MCF 10A (cell line): ENCODE results near the gene LRBA. TPM values are rescaled to one million over a fixed set of nuclear protein-coding genes. Genes with fewer than 3 reads are reported as not detected.

ENCODE experiments used
- BruUV-seq: library from RNA; stranded (reverse); fragments of 400-500 nt; replicated peaks from 2 replicates; lab custom pipeline; 2021; lab: Mats Ljungman, UMichigan
- CTCF ChIA-PET: fragments of 300-600 bp; sonication (Branson Sonifier 250); formaldehyde crosslinking; extraction: SDS; loops from one replicate; lab custom pipeline; 2021; ENCODE audit warnings: antibody characterized with exemption, inconsistent platforms; lab: Yijun Ruan, JAX
- POLR2A ChIA-PET: fragments of 300-600, 350-650 bp; sonication (Branson Sonifier 250); formaldehyde crosslinking; extraction: SDS; loops from one replicate; lab custom pipeline; 2020; ENCODE audit warnings: antibody characterized with exemption, inconsistent platforms; lab: Yijun Ruan, JAX
- DNase-seq: peaks from one replicate; pipeline ENCODE4 v3.0.0-alpha.2; 2018; ENCODE audit not compliant: unreplicated experiment
- H3K27ac Mint-ChIP-seq: one replicate; pipeline ENCODE4 v1.8.0; 2022; ENCODE audit warnings: mild to moderate bottlenecking, low read depth, mixed read lengths; ENCODE audit not compliant: unreplicated experiment
- H3K27me3 Mint-ChIP-seq: one replicate; pipeline ENCODE4 v1.8.0; 2022; ENCODE audit warnings: mixed read lengths; ENCODE audit not compliant: insufficient read depth, unreplicated experiment
- H3K36me3 Mint-ChIP-seq: one replicate; pipeline ENCODE4 v1.8.0; 2022; ENCODE audit warnings: mild to moderate bottlenecking, moderate library complexity, mixed read lengths; ENCODE audit not compliant: insufficient read depth, unreplicated experiment
- H3K4me1 Mint-ChIP-seq: one replicate; pipeline ENCODE4 v1.8.0; 2022; ENCODE audit warnings: mixed read lengths; ENCODE audit not compliant: insufficient read depth, unreplicated experiment
- H3K4me3 Mint-ChIP-seq: one replicate; pipeline ENCODE4 v1.8.0; 2022; ENCODE audit warnings: mild to moderate bottlenecking, moderate library complexity, mixed read lengths; ENCODE audit not compliant: unreplicated experiment
- H3K9me3 Mint-ChIP-seq: one replicate; pipeline ENCODE4 v1.8.0; 2022; ENCODE audit warnings: mixed read lengths; ENCODE audit not compliant: unreplicated experiment
- intact Hi-C: fragments of 100-400 bp; cut with micrococcal nuclease; formaldehyde crosslinking; loops from 2 replicates; pipeline ENCODE4 v1.14.1; 2022
- total RNA-seq: library from RNA; stranded (reverse); gene quantifications from 2 replicates; pipeline ENCODE4 v1.2.3, GENCODE V29; 2022
- TF ChIP-seq, protein P1 (sequence below): fragments of 200-600 bp; IDR thresholded peaks from one replicate; pipeline ENCODE4 v1.8.0; 2022; ENCODE audit warnings: antibody characterized with exemption, mild to moderate bottlenecking; ENCODE audit not compliant: unreplicated experiment

Gene LRBA
- total RNA-seq, 1 experiment from 2014 or later = 64.5 TPM

GRCh38 chr4:150896497-150896896 lies 118.6 kb downstream of the LRBA start:
- Mint-ChIP-seq H3K4me3 (no peak overlapping the region), H3K27me3 (no peaks in the 10 kb centered on the region), H3K4me1 (no peaks in the 10 kb centered on the region), H3K36me3 (peaks cover 48% of the 10 kb centered on the region), H3K27ac (no peak overlapping the region), H3K9me3 (no peaks in the 10 kb centered on the region)
- intact Hi-C loops = no loop called here
- DNase-seq = no peak
- no TSS peak for BruUV-seq
- TF ChIP-seq, protein P1, sequence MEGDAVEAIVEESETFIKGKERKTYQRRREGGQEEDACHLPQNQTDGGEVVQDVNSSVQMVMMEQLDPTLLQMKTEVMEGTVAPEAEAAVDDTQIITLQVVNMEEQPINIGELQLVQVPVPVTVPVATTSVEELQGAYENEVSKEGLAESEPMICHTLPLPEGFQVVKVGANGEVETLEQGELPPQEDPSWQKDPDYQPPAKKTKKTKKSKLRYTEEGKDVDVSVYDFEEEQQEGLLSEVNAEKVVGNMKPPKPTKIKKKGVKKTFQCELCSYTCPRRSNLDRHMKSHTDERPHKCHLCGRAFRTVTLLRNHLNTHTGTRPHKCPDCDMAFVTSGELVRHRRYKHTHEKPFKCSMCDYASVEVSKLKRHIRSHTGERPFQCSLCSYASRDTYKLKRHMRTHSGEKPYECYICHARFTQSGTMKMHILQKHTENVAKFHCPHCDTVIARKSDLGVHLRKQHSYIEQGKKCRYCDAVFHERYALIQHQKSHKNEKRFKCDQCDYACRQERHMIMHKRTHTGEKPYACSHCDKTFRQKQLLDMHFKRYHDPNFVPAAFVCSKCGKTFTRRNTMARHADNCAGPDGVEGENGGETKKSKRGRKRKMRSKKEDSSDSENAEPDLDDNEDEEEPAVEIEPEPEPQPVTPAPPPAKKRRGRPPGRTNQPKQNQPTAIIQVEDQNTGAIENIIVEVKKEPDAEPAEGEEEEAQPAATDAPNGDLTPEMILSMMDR = no peak
- ChIA-PET CTCF (interaction anchor here (0.5 to 0.6 kb wide), 2 partner anchors 48 to 126 kb away, joined by 3 read pairs; no protein-coding TSS in a partner anchor), POLR2A (no interaction called here)

DNA sequence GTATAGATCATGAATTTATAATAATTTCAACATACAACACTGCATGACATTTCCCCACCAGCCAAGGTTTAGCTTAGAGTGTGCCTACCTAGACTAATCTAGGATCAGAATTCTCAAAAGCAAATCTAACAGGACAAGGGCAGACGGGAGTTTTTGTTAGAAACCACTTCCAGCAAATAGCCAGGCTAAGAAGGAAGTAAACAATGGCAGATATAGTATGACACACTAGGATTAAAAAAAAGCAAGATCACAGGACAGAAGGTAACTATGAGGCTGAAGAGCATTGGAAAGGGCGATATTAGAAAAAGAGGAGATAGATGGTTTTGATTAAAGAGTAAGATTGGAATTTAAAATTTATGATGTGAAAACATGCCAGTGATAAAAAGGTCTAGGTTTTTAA lies 124.8 kb downstream of the LRBA start:
- ChIA-PET CTCF (no interaction called here), POLR2A (no interaction called here)
- intact Hi-C loops = no loop called here
- no TSS peak for BruUV-seq
- Mint-ChIP-seq H3K27ac (no peak overlapping the region), H3K27me3 (no peaks in the 10 kb centered on the region), H3K4me3 (no peak overlapping the region), H3K36me3 (peaks cover 18% of the 10 kb centered on the region), H3K4me1 (peaks cover 12% of the 10 kb centered on the region), H3K9me3 (peaks cover 7% of the 10 kb centered on the region)
- no peak for DNase-seq
- TF ChIP-seq, protein P1 = no peak

GRCh38 chr4:150889306-150889705 lies 125.8 kb downstream of the LRBA start:
- no TSS peak for BruUV-seq
- Mint-ChIP-seq H3K36me3 (peaks cover 16% of the 10 kb centered on the region), H3K27ac (no peak overlapping the region), H3K9me3 (peaks cover 7% of the 10 kb centered on the region), H3K4me3 (no peak overlapping the region), H3K4me1 (peaks cover 17% of the 10 kb centered on the region), H3K27me3 (no peaks in the 10 kb centered on the region)
- ChIA-PET CTCF (no interaction called here), POLR2A (no interaction called here)
- intact Hi-C loops = loop anchor here (10.0 kb wide), 1 partner anchor 125 kb away; the partner anchor contains the start of gene LRBA
- TF ChIP-seq, protein P1 = no peak
- no peak for DNase-seq

DNA sequence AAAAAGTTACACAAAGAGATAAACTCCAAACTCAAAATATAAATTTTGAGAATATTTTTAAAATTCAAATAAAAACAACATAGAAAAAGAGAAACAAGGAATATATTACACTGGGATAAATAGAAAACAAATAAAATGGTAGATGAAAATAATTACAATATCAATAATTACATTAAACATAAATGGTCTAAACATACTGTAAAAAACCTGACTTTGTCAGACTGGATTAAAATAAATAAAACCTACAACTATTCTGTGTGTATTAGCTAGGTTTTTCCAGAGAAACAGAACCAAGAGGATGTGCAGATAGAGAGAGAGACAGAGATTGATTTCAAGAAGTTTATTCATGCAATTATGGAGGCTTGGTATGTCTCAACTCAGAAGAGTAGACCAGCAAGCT lies 126.5 kb downstream of the LRBA start:
- CTCF ChIA-PET = no interaction called here
- no peak overlapping the region for H3K4me3 Mint-ChIP-seq
- no TSS peak for BruUV-seq

More for the DNA sequence above, 126.5 kb downstream of the LRBA start:
- intact Hi-C loops = loop anchor here (10.0 kb wide), 1 partner anchor 126 kb away; the partner anchor contains the start of gene LRBA
- Mint-ChIP-seq H3K9me3 (peaks cover 7% of the 10 kb centered on the region), H3K4me1 (peaks cover 23% of the 10 kb centered on the region), H3K27ac (no peak overlapping the region), H3K36me3 (peaks cover 11% of the 10 kb centered on the region), H3K27me3 (no peaks in the 10 kb centered on the region)
- TF ChIP-seq, protein P1 = no peak
- POLR2A ChIA-PET = no interaction called here
- no peak for DNase-seq
